Heart left ventricle (tissue), 16 donors: ENCODE data around the gene FOXK2. TPM values are rescaled to one million over a fixed set of nuclear protein-coding genes. Genes with fewer than 3 reads are reported as not detected.

Experiments used
- ATAC-seq, 4 donors: fragments of 200-7000 bp; cut with Tn5 transposase; one replicate each; pipeline ENCODE4 v1.9.1; 2020 to 2022; ENCODE audit warnings: moderate library complexity in 4 of 4, mild to moderate bottlenecking in 3 of 4, moderate number of reproducible peaks in 1 of 4
- DNase-seq, 5 donors: peaks; one replicate each; pipeline ENCODE4 v3.0.0-alpha.2; 2020
- H3K27ac ChIP-seq, 12 donors: fragments of 200-600 bp; sonication (generic) in 4 of 12; one replicate each; pipeline versions ENCODE4 v1.5.0 to v1.8.0; 2016 to 2022; ENCODE audit warnings: mild to moderate bottlenecking in 2 of 12
- H3K27me3 ChIP-seq, 9 donors: fragments of 200-600 bp; sonication (generic) in 2 of 9; one replicate each; pipeline versions ENCODE4 v1.5.1 to v1.8.0; 2016 to 2022; ENCODE audit warnings: mild to moderate bottlenecking in 3 of 9
- H3K36me3 ChIP-seq, 9 donors: fragments of 200-600 bp; sonication (generic) in 2 of 9; one replicate each; pipeline versions ENCODE4 v1.5.0 to v1.8.0; 2018 to 2022; ENCODE audit warnings: mild to moderate bottlenecking in 2 of 9
- H3K4me1 ChIP-seq, 12 donors: fragments of 200-600 bp; sonication (generic) in 4 of 12; one replicate each; pipeline versions ENCODE4 v1.5.0 to v1.8.0; 2016 to 2022; ENCODE audit warnings: mild to moderate bottlenecking in 3 of 12
- H3K4me3 ChIP-seq, 12 donors: fragments of 200-600 bp; sonication (generic) in 4 of 12; one replicate each; pipeline versions ENCODE4 v1.5.0 to v1.8.0; 2017 to 2022; ENCODE audit warnings: mild to moderate bottlenecking in 9 of 12, moderate library complexity in 4 of 12
- H3K9me3 ChIP-seq, 12 donors: fragments of 200-600 bp; sonication (generic) in 4 of 12; one replicate each; pipeline versions ENCODE4 v1.5.0 to v1.8.0; 2016 to 2022; ENCODE audit warnings: mild to moderate bottlenecking in 1 of 12
- POLR2A ChIP-seq, 2 donors: fragments of 450-650 bp; IDR thresholded peaks; one replicate each; pipeline ENCODE4 v1.6.1; 2017; ENCODE audit warnings: antibody characterized with exemption in 2 of 2, mild to moderate bottlenecking in 2 of 2, moderate library complexity in 2 of 2
- WGBS, 4 donors: extraction: QIAGEN DNeasy Blood & Tissue Kit in 2 of 4; methylation state at CpG; one replicate each; pipeline versions ENCODE4 v1.1.5 to v1.1.7; 2013 to 2018; 5-methylcytosine and 5-hydroxymethylcytosine counted together
- intact Hi-C, 10 donors: fragments of 100-400 bp; cut with DNase I; formaldehyde crosslinking; loops; one replicate each; pipeline versions ENCODE4 v1.11.1 to v1.14.2; 2022
- long read RNA-seq, 3 donors: library from polyadenylated mRNA; unstranded; transcript quantifications; one replicate each; pipeline ENCODE4 v2.0.0, GENCODE V29; 2020 to 2021
- polyA plus RNA-seq, 2 donors: library from polyadenylated mRNA; stranded (reverse); fragments of 200-250 nt; gene quantifications; one replicate each; pipeline ENCODE4 v1.2.3, GENCODE V29; 2013
- total RNA-seq, 9 donors: library from RNA; depleted of rRNA in 2 of 9; stranded (reverse); fragments of >200 nt in 2 of 9; fragmentation: NEBNext Ultra II Directional in 3 of 9; extraction: Animal tissue kit (Norgen Biotek cat#: 25700) in 3 of 9; gene quantifications; one replicate each; pipeline versions ENCODE4 v1.1.0 to v1.2.4, GENCODE V29; 2016 to 2023
- TF ChIP-seq, protein P1 (sequence below), 12 donors: fragments of 200-600 bp; sonication (generic) in 4 of 12; IDR thresholded peaks; one replicate each; pipeline versions ENCODE4 v1.5.0 to v1.8.0; 2018 to 2022; ENCODE audit warnings: antibody characterized with exemption in 12 of 12, mild to moderate bottlenecking in 5 of 12
- donor health status: ischemic (EF 13 %, LVEDD 7.1; RV severe dilation, severe dysfunction).
- donor health status: healthy with polysubstance abuse.
- donor health status: DM: no; HTN: yes; CAD: no.
- donor health status: DM: no; HTN: no; CAD: no.
- donor health status: ischemic (EF 25% LVEDD 6.9; RV normal size, moderate dysfunction).
- donor health status: ischemic (EF 25% LVEDD 5.7; RV mildly dilated, moderate dysfunction).
- donor health status: healthy.
- donor health status: DM: yes; HTN: yes; CAD: no.
- donor health status: ischemic (EF 35%, LVEDD 5.7; RV mildly dilated, moderate dysfunction).
- donor health status: nonischemic (EF 11% LVEDD 7.7; RV severe dilation, severe dysfunction).
- donor health status: DM: yes; HTN: yes; CAD: no.
- donor health status: PGD.
- donor health status: ischemic (EF 29% LVEDD 5.4; RV normal size, mild dysfunction).
- donor health status: nonischemic (EF 23%, LVEDD 6.1; RV moderate dilation, normal function).

The FOXK2 gene
- total RNA-seq (10 to 100 TPM; 26.9 to 77.0 (median 33.9) TPM), polyA plus RNA-seq (10 to 100 TPM; 15.6 to 43.2 TPM)
- long read RNA-seq, donor 1, full-length matches to known transcripts = 19 of 46 reads
- long read RNA-seq, donor 1, partial matches to known transcripts = 20 of 46 reads
- long read RNA-seq, donor 1, other reads (novel, unspliced or antisense) = 7 of 46 reads
- long read RNA-seq, donor 2, full-length matches to known transcripts = 21 of 64 reads
- long read RNA-seq, donor 2, partial matches to known transcripts = 36 of 64 reads
- long read RNA-seq, donor 2, other reads (novel, unspliced or antisense) = 7 of 64 reads
- long read RNA-seq, donor 3, full-length matches to known transcripts = 29 of 55 reads
- long read RNA-seq, donor 3, partial matches to known transcripts = 19 of 55 reads
- long read RNA-seq, donor 3, other reads (novel, unspliced or antisense) = 7 of 55 reads

DNA sequence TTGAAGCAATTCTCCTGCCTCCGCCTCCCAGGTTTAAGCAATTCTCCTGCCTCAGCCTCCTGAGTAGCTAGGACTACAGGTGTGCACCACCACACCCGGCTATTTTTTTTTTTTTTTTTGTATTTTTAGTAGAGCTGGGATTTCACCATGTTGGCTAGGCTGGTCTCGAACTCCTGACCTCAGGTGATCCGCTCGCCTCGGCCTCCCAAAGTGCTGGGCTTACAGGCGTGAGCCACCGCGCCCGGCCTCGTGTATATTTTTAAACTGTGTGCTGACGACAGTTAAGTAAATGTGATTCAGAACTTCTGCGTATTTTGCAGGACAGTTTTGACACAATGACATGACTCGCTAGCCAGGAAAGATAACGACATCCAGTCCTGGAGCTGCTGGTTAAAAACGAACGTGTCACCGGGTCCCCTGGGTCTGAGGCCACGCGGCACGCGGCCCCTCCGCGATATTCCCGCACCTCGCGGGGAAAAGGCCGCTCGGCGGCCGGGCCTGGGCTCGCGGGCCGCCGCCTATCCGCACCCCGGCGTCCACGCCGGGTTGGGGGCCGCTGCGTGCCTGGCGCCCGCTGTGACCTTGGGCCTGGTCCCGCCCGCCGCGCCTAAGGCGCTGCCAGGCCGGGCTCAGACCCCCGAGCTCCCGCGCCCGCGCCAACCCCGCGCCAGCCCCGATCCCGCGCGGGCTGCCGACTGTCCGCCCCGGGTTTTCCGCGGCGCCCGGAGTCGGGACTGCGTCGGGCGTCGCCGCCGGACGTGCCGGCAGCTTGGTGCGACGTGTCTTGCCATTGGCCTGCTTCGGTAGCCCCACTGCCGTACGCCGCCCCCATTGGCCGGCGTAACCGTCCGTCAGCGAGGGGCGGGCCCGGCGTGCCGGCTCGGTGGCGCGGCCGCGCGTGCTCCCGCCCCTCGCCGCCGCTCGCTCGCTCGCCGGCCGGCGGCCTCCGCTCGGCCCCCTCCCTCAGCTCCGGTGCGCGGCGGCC lies at the start of gene FOXK2:
TSS of gene FOXK2 (plus strand) at position 907 of the 985 bp plus-strand sequence. CDS start 157 bp downstream, outside the sequence.
- Histone ChIP-seq H3K36me3 (no peaks in the 10 kb centered on the region), H3K27ac (peak within 1 kb of the TSS; percentile 93 to 99 (median 96)), H3K4me1 (peaks cover 0 to 44% (median 20%) of the 10 kb centered on the region in 12 donors), H3K4me3 (peak within 1 kb of the TSS; percentile 68 to 97 (median 85)), H3K27me3 (no peaks in the 10 kb centered on the region), H3K9me3 (no peaks in the 10 kb centered on the region)
- peak; percentile 94 to 97 (median 96) for DNase-seq
- WGBS, 4 donors = 3 to 10% (median 6%) methylated on average over 29 to 114 of the region's 114 CpGs
- ATAC-seq = peak; percentile 97 to 99 (median 98)
- TF ChIP-seq, protein P1, sequence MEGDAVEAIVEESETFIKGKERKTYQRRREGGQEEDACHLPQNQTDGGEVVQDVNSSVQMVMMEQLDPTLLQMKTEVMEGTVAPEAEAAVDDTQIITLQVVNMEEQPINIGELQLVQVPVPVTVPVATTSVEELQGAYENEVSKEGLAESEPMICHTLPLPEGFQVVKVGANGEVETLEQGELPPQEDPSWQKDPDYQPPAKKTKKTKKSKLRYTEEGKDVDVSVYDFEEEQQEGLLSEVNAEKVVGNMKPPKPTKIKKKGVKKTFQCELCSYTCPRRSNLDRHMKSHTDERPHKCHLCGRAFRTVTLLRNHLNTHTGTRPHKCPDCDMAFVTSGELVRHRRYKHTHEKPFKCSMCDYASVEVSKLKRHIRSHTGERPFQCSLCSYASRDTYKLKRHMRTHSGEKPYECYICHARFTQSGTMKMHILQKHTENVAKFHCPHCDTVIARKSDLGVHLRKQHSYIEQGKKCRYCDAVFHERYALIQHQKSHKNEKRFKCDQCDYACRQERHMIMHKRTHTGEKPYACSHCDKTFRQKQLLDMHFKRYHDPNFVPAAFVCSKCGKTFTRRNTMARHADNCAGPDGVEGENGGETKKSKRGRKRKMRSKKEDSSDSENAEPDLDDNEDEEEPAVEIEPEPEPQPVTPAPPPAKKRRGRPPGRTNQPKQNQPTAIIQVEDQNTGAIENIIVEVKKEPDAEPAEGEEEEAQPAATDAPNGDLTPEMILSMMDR (IDR thresholded peaks at IDR 0.05) = no peak
- TF ChIP-seq POLR2A (IDR thresholded peaks at IDR 0.05) = peak in 1 of 2 donors; percentile 65
- intact Hi-C loops = loop anchor here in 2 of 10 donors (1.0 to 5.0 kb wide), 3 partner anchors 22 to 33 kb away; no protein-coding TSS in a partner anchor

DNA sequence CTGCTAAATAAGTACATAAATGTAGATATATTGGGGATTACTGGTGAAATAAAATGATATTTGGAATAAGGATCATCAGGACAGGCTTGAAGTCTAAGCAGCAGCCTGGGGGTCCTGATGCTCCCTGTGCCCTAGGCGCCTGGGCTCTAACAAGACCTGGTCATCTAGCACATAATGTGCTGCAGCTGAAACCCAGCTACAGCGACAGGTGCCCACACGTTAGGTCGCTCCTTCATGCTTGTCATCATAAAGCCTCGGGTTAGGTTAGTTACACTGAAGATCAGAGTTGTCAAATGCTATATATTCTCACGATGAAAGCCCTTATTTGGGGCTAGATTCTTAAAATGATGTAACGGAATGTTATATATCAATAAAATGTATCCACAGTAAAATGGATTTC lies 49.5 kb upstream of the FOXK2 start:
- DNase-seq = no peak
- intact Hi-C loops = no loop called here
- Histone ChIP-seq H3K27me3 (no peaks in the 10 kb centered on the region), H3K9me3 (no peaks in the 10 kb centered on the region), H3K4me3 (no peak overlapping the region), H3K36me3 (peaks cover 0 to 98% (median 92%) of the 10 kb centered on the region in 9 donors), H3K27ac (no peak overlapping the region), H3K4me1 (peaks cover 0 to under 1% (median 0%) of the 10 kb centered on the region in 12 donors)
- TF ChIP-seq, protein P1 (IDR thresholded peaks at IDR 0.05) = no peak
- no peak for TF ChIP-seq POLR2A (IDR thresholded peaks at IDR 0.05)
- ATAC-seq = no peak
- 97 to 98% (median 97%) methylated on average over 7 of the region's 7 CpGs for WGBS, 4 donors

DNA sequence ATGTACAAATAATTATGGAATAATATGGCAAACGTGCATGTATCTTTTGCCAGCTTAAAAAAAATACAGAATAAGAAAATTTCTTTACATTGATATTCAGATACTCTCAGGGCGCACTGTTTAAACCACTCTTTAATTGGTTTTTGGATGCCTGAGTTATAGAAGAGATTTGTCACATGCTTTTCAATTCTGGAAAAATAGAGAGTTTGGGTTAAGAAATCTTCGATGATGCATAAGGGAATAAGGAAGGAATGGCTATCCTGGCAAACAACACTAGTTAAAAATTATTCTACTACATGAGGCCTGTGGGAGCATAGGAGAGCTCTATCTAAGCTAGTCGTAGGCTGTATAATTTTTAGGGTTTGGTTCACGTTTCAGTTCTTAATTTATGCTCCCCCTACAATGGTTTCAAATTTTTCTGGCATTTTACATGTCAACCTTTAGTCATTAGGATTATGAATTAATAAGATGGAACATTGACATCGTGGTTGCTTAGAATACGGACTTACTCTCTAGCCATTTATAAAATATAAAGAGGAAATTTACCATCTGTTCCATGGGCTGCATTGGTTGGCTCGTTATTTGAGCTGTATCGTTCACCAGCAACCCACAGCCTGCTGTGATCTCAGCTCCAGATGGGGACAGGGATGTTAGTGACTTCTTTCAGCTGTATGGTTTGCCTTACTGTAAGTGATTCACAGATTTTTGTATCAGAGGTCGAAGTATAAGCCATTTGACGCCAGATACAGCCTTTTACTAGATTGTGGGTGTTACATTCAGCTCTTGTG lies 45.1 kb upstream of the FOXK2 start:
- Histone ChIP-seq H3K9me3 (no peaks in the 10 kb centered on the region), H3K27me3 (no peaks in the 10 kb centered on the region), H3K4me1 (no peaks in the 10 kb centered on the region), H3K36me3 (peaks cover 0 to 98% (median 91%) of the 10 kb centered on the region in 9 donors), H3K4me3 (no peak overlapping the region), H3K27ac (no peak overlapping the region)
- intact Hi-C loops = no loop called here
- ATAC-seq (no peak), DNase-seq (no peak)
- WGBS, 4 donors = 87 to 89% (median 88%) methylated on average over 11 of the region's 11 CpGs
- no peak for TF ChIP-seq POLR2A (IDR thresholded peaks at IDR 0.05)
- TF ChIP-seq, protein P1 (IDR thresholded peaks at IDR 0.05) = no peak
